Naive thymus-derived CD4-positive, alpha-beta T cell (primary cell): ENCODE data around the gene RNF128. TPM values are rescaled to one million over a fixed set of nuclear protein-coding genes. Genes with fewer than 3 reads are reported as not detected.

Experiments used
- ATAC-seq: fragments of 150-1000 bp; cut with Tn5 transposase; 2 replicates; pipeline ENCODE4 v1.10.0; 2021; ENCODE audit warnings: mild to moderate bottlenecking, moderate library complexity
- CTCF ChIA-PET: fragments of 350-600 bp; sonication (Branson Sonifier 250); formaldehyde crosslinking; loops from one replicate; lab custom pipeline; 2021; ENCODE audit warnings: antibody characterized with exemption; lab: Charles Lee
- POLR2A ChIA-PET: fragments of 350-600 bp; sonication (Branson Sonifier 250); formaldehyde crosslinking; loops from one replicate; lab custom pipeline; 2021; ENCODE audit warnings: antibody characterized with exemption, inconsistent platforms; lab: Charles Lee
- DNase-seq, 9 donors: peaks; one replicate each; pipeline versions ENCODE4 v3.0.0 to v3.0.0-alpha.2; 2020 to 2022; ENCODE audit warnings: mixed read lengths in 1 of 9
- H3K27ac ChIP-seq: one replicate; pipeline ENCODE4 v1.7.0; 2013; ENCODE audit warnings: mild to moderate bottlenecking, low read depth, low read length, moderate library complexity
- H3K27me3 ChIP-seq, 2 donors: one replicate each; pipeline ENCODE4 v1.7.0; 2013; ENCODE audit warnings: low read length in 2 of 2, mild to moderate bottlenecking in 2 of 2, moderate library complexity in 2 of 2; ENCODE audit not compliant: control insufficient read depth in 2 of 2, insufficient read depth in 2 of 2
- H3K36me3 ChIP-seq, 3 experiments: 1 replicate in 2 of 3; 2 replicates in 1 of 3; pipeline ENCODE4 v1.7.0; 2013; ENCODE audit warnings: low read length in 3 of 3, mild to moderate bottlenecking in 3 of 3, moderate library complexity in 1 of 3; ENCODE audit not compliant: insufficient read depth in 3 of 3, control insufficient read depth in 2 of 3
- H3K4me1 ChIP-seq, 2 donors: one replicate each; pipeline ENCODE4 v1.7.0; 2013; ENCODE audit warnings: low read length in 2 of 2, mild to moderate bottlenecking in 2 of 2, moderate library complexity in 1 of 2; ENCODE audit not compliant: control insufficient read depth in 2 of 2, insufficient read depth in 2 of 2
- H3K4me3 ChIP-seq: 2 replicates; pipeline ENCODE4 v1.7.0; 2013; ENCODE audit warnings: mild to moderate bottlenecking, low read length
- H3K9me3 ChIP-seq, 3 experiments: 1 replicate in 2 of 3; 2 replicates in 1 of 3; pipeline ENCODE4 v1.7.0; 2013; ENCODE audit warnings: low read length in 3 of 3; ENCODE audit not compliant: control insufficient read depth in 2 of 3
- H3K27ac Mint-ChIP-seq, 9 donors: one replicate each; pipeline ENCODE4 v1.8.0; 2020 to 2022; ENCODE audit warnings: mixed read lengths in 9 of 9, mild to moderate bottlenecking in 8 of 9, moderate library complexity in 5 of 9, inconsistent platforms in 2 of 9
- H3K27me3 Mint-ChIP-seq, 5 donors: one replicate each; pipeline ENCODE4 v1.8.0; 2021 to 2022; ENCODE audit warnings: mixed read lengths in 5 of 5, mild to moderate bottlenecking in 1 of 5
- H3K36me3 Mint-ChIP-seq, 5 donors: one replicate each; pipeline ENCODE4 v1.8.0; 2020 to 2022; ENCODE audit warnings: mixed read lengths in 5 of 5, mild to moderate bottlenecking in 3 of 5, inconsistent platforms in 1 of 5
- H3K4me1 Mint-ChIP-seq, 7 donors: one replicate each; pipeline ENCODE4 v1.8.0; 2020 to 2022; ENCODE audit warnings: mixed read lengths in 7 of 7, mild to moderate bottlenecking in 3 of 7, inconsistent platforms in 1 of 7
- H3K4me3 Mint-ChIP-seq, 10 donors: one replicate each; pipeline ENCODE4 v1.8.0; 2020 to 2022; ENCODE audit warnings: mild to moderate bottlenecking in 10 of 10, mixed read lengths in 10 of 10, moderate library complexity in 6 of 10, inconsistent platforms in 2 of 10
- H3K9me3 Mint-ChIP-seq, 11 donors: one replicate each; pipeline ENCODE4 v1.8.0; 2020 to 2022; ENCODE audit warnings: mixed read lengths in 11 of 11, mild to moderate bottlenecking in 4 of 11, inconsistent platforms in 1 of 11, moderate library complexity in 1 of 11
- intact Hi-C, 2 donors: fragments of 100-400 bp; cut with micrococcal nuclease; formaldehyde crosslinking; loops; one replicate each; pipeline ENCODE4 v1.15.1; 2023
- polyA plus RNA-seq, 2 donors: library from polyadenylated mRNA; unstranded; fragments of 300-500 nt; fragmentation: Illumina TruSeq; gene quantifications; one replicate each; pipeline ENCODE4 v1.2.3, GENCODE V29; 2021
- total RNA-seq, 6 experiments: library from RNA in 5 of 6; stranded (reverse) in 5 of 6; gene quantifications; 1 replicate in 5 of 6; 2 replicates in 1 of 6; pipeline ENCODE4 v1.2.3 and lab custom pipeline; 2021 to 2026

Gene RNF128
- total and polyA plus RNA-seq, 7 experiments from 2014 or later: not detected

DNA sequence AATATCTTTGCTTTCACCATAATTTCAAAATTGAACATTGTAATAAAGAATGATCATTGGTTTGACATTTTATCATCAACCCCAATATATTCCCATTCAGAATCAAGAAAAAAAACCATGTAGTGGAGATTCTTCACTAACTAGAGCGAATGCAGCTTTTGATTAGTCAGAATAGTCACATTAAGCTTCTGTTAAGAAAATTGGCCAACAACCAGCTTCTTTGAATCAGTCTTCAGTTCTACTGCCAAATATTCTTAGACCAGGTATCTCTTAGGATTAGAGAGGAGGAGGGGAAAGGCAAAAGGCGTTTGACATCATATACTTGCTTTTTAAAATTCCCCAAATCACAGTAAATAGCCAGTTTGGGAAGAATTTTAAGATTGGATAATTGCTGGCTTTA lies 53.8 kb downstream of the RNF128 start:
- POLR2A ChIA-PET: no interaction called here

DNA sequence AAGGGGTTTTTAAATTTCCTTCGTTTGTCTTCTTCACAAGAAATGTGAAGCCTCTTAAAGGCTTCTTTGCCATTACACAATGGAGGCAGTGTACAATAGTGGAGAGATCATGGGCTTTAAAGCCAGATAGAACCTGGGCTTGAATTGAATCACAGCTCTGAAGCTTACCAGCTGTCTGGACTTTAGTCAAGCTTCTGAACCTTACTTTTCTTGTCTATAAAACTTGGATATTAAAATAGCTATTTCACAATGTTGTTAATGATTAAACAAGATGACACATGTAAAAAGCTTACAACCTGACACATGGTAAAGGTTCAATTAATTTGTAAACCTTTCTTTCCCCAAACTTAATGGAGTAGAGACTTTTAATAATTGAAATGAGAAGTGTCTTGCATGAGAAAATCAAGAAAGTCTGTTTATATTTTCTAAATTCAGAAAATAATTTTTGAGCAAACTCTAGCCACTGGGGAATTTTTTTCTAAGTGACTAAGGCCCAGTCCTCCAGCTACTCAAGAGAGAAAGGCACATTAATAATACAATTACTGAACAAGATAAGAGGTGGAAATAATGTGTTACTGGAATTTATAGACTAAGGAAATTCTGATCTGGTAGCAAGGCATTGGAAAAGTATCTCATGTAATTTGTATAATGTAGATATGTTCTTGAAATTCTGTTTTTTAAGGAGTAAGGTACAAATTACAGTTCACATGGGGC lies 54.3 kb downstream of the RNF128 start:
- H3K27me3 Mint-ChIP-seq: peaks cover 4 to 18% (median 7%) of the 10 kb centered on the region in 5 donors
- H3K27ac Mint-ChIP-seq: no peak overlapping the region
- no peak overlapping the region for H3K4me3 Mint-ChIP-seq
- H3K36me3 Mint-ChIP-seq: no peaks in the 10 kb centered on the region
- intact Hi-C loops: no loop called here
- Histone ChIP-seq H3K27ac (no peak overlapping the region), H3K4me3 (no peak overlapping the region), H3K27me3 (no peaks in the 10 kb centered on the region), H3K9me3 (no peaks in the 10 kb centered on the region), H3K36me3 (no peaks in the 10 kb centered on the region), H3K4me1 (no peaks in the 10 kb centered on the region)
- no peaks in the 10 kb centered on the region for H3K4me1 Mint-ChIP-seq
- ChIA-PET CTCF (no interaction called here), POLR2A (interaction anchor here (0.7 kb wide), 1 partner anchor 161 kb away, joined by 3 read pairs; no protein-coding TSS in a partner anchor)
- no peak for DNase-seq
- H3K9me3 Mint-ChIP-seq: peaks cover 0 to 5% (median 0%) of the 10 kb centered on the region in 11 donors
- no peak for ATAC-seq

More for the DNA sequence above, 53.8 kb downstream of the RNF128 start:
- Mint-ChIP-seq H3K27ac (no peak overlapping the region), H3K4me3 (no peak overlapping the region), H3K36me3 (no peaks in the 10 kb centered on the region), H3K27me3 (peaks cover 3 to 16% (median 4%) of the 10 kb centered on the region in 5 donors), H3K4me1 (no peaks in the 10 kb centered on the region), H3K9me3 (peaks cover 0 to 2% (median 0%) of the 10 kb centered on the region in 11 donors)
- H3K9me3 ChIP-seq: no peaks in the 10 kb centered on the region
- intact Hi-C loops: no loop called here
- H3K27me3 ChIP-seq: no peaks in the 10 kb centered on the region
- no peak overlapping the region for H3K4me3 ChIP-seq
- H3K4me1 ChIP-seq: no peaks in the 10 kb centered on the region
- ATAC-seq (no peak), DNase-seq (no peak)
- CTCF ChIA-PET: no interaction called here
- H3K27ac ChIP-seq: no peak overlapping the region
- no peaks in the 10 kb centered on the region for H3K36me3 ChIP-seq

DNA sequence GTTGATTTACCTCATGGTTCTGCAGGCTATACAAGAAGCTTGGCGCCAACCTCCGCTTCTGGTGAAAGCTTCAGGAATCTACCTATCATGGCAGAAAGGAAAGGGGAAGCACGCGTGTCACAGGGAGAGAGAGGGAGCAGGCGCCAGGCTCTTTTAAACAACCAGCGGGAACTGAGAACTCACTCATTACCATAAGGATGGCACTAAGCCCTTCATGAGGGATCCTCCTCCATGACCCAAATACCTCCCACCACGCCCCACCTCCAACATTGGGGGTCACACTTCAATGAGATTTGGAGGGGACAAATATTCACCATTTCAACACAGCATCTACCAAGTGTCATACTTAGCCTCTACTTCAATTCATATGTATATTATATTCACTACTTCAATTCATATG lies 57.2 kb downstream of the RNF128 start:
- Mint-ChIP-seq H3K9me3 (peaks cover 0 to 5% (median 0%) of the 10 kb centered on the region in 11 donors), H3K36me3 (no peaks in the 10 kb centered on the region), H3K4me3 (no peak overlapping the region), H3K27ac (no peak overlapping the region), H3K4me1 (no peaks in the 10 kb centered on the region), H3K27me3 (peaks cover 4 to 18% (median 7%) of the 10 kb centered on the region in 5 donors)
- no peak for DNase-seq
- ChIA-PET POLR2A (no interaction called here), CTCF (no interaction called here)
- H3K27me3 ChIP-seq: no peaks in the 10 kb centered on the region
- H3K4me1 ChIP-seq: no peaks in the 10 kb centered on the region
- intact Hi-C loops: no loop called here
- H3K4me3 ChIP-seq: no peak overlapping the region
- ATAC-seq: no peak
- no peak overlapping the region for H3K27ac ChIP-seq
- H3K36me3 ChIP-seq: no peaks in the 10 kb centered on the region
- H3K9me3 ChIP-seq: no peaks in the 10 kb centered on the region

DNA sequence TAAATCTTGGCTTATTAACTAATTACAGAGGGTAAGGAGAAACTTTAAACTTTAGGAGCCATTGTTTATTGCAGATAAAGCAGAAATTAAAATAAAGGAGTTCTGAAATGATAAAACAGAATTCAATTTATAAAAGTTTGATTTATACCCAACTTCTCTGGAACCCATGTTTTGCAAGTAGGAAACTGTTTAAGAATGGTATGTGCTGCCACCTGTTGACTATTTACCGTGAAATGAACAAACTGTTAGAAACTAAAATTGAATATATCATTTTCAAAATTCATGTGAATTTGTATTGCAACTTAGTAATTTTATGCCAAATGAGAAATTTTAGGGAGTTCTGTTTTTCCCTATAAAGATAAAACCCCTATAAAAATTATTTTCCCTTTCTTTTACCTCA lies 65.0 kb downstream of the RNF128 start:
- Mint-ChIP-seq H3K4me1 (no peaks in the 10 kb centered on the region), H3K27ac (no peak overlapping the region), H3K9me3 (no peaks in the 10 kb centered on the region), H3K4me3 (no peak overlapping the region), H3K27me3 (no peaks in the 10 kb centered on the region), H3K36me3 (no peaks in the 10 kb centered on the region)
- H3K27ac ChIP-seq: no peak overlapping the region
- no peaks in the 10 kb centered on the region for H3K36me3 ChIP-seq
- H3K9me3 ChIP-seq: no peaks in the 10 kb centered on the region
- no peak for ATAC-seq
- no peaks in the 10 kb centered on the region for H3K4me1 ChIP-seq
- CTCF ChIA-PET: interaction anchor here (1.1 kb wide), 1 partner anchor 310 kb away, joined by 4 read pairs; no protein-coding TSS in a partner anchor
- no peak overlapping the region for H3K4me3 ChIP-seq
- POLR2A ChIA-PET: no interaction called here
- intact Hi-C loops: loop anchor here in 1 of 2 donors (1.0 kb wide), 1 partner anchor 376 kb away; no protein-coding TSS in a partner anchor
- peak in 1 of 9 donors; percentile 1 for DNase-seq
- no peaks in the 10 kb centered on the region for H3K27me3 ChIP-seq

DNA sequence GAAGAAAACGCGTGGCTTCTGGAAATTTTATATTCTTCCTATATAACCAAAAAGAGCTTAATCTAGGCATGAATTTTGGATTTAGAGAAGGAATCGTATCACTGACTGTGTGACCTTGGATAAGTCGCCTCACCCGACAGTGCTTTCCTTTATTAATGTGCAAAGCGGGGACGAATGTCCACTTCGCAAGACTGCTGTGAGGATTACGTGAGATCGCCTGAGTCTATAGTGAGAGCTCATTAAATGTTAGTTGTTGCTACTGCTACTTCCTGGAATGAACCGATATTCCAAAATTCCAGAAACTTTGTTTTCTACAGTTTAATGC lies 75.5 kb downstream of the RNF128 start:
- Mint-ChIP-seq H3K4me1 (peaks cover 5 to 16% (median 11%) of the 10 kb centered on the region in 7 donors), H3K27me3 (peaks cover 20 to 37% (median 23%) of the 10 kb centered on the region in 5 donors), H3K9me3 (peaks cover 0 to 2% (median 0%) of the 10 kb centered on the region in 11 donors), H3K27ac (no peak overlapping the region), H3K36me3 (no peaks in the 10 kb centered on the region), H3K4me3 (peak overlapping the region in 9 of 10 donors; percentile 77 to 94 (median 86))
- Histone ChIP-seq H3K36me3 (no peaks in the 10 kb centered on the region), H3K27me3 (peaks cover 0 to 2% of the 10 kb centered on the region in 2 donors), H3K4me3 (peak overlapping the region; percentile 51), H3K4me1 (no peaks in the 10 kb centered on the region), H3K9me3 (no peaks in the 10 kb centered on the region), H3K27ac (no peak overlapping the region)
- intact Hi-C loops: loop anchor here in 1 of 2 donors (2.0 to 5.0 kb wide), 2 partner anchors 190 to 1289 kb away; partner anchors contain the start of genes ATG4A, PSMD10 and RADX
- ATAC-seq (no peak), DNase-seq (no peak)
- ChIA-PET POLR2A (no interaction called here), CTCF (no interaction called here)

DNA sequence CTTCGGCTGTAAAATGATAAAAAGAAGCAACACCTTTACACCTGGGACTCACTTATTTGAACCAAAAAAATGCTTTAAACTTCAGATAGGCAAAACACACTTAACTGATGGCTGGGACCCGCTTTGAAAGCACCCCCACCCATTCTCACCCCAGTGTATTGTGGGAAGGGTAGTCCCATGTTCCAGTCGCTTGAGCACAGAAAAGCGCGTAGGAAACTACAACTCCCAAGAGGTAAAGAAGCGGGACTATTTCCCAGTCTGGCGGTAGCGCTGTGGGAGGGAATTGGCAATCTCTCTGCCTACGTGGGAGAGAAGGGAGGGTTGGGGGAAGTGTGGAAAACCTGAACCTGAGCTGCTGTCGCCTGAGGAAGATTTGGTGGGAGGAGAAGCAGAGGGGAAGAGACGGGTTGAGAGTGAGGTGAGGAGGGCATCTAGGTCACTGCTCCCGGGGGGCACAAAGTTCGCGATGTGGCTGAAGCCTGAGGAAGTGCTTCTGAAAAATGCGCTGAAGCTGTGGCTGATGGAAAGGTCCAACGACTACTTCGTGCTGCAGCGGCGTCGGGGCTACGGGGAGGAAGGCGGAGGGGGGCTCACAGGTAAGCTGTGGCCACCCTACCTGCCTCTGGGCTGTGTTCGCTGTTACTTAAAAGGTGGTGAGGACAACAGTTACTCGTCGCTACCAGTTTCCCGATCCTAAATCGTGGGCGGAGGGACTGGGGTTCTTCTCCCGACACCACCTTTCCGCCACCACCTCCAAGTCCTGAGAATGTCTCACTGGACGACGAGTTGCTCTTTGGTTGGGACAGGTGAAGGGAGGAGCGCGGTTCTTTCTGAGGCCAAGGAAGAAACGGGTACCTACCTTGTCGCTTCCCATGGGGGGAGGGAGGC lies 76.1 kb downstream of the RNF128 start, which contains the start of gene TBC1D8B:
Gene TBC1D8B (plus strand): TSS at position 286 of the 888 bp plus-strand sequence. CDS start 181 bp downstream, at position 467.
- Histone ChIP-seq H3K9me3 (no peaks in the 10 kb centered on the region), H3K4me3 (peak within 1 kb of the TSS; percentile 51), H3K4me1 (no peaks in the 10 kb centered on the region), H3K27me3 (peaks cover 0 to 5% of the 10 kb centered on the region in 2 donors), H3K27ac (no peak within 1 kb of the TSS), H3K36me3 (no peaks in the 10 kb centered on the region)
- intact Hi-C loops: loop anchor here in 1 of 2 donors (2.0 to 5.0 kb wide), 2 partner anchors 190 to 1288 kb away; partner anchors contain the start of genes ATG4A, PSMD10 and RADX
- ChIA-PET POLR2A (no interaction called here), CTCF (no interaction called here)
- H3K4me1 Mint-ChIP-seq: peaks cover 5 to 16% (median 11%) of the 10 kb centered on the region in 7 donors
- no peaks in the 10 kb centered on the region for H3K36me3 Mint-ChIP-seq
- peak within 1 kb of the TSS; percentile 77 to 94 (median 85) for H3K4me3 Mint-ChIP-seq
- ATAC-seq: peak; percentile 88
- peaks cover 20 to 39% (median 23%) of the 10 kb centered on the region in 5 donors for H3K27me3 Mint-ChIP-seq
- H3K27ac Mint-ChIP-seq: peak within 1 kb of the TSS in 3 of 9 donors; percentile 46 to 74 (median 55)
- peak in 6 of 9 donors; percentile 2 to 19 (median 6) for DNase-seq
- peaks cover 0 to 2% (median 0%) of the 10 kb centered on the region in 11 donors for H3K9me3 Mint-ChIP-seq
